ENCODE measurements around the gene TMEM169.
"Not testable (repeated sequence)": the region's sequence is repeated elsewhere in the genome, so short reads cannot be mapped to it uniquely, and the experiment has no call there.

TMEM169 gene

DNA sequence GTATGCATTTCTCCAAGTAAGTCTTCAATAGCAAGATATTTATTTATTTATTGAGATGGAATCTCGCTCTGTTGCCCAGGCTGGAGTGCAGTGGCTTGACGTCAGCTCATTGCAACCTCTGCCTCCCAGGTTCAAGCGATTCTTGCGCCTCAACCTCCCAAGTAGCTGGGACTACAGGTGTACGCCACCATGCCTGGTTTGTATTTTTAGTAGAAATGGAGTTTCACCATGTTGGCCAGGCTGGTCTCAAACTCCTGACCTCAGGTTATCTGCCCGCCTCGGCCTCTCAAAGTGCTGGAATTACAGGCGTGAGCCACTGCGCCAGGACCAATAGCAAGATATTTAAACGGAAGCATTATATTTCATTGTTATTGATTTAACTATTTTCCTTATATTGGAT lies 1.7 kb upstream of the TMEM169 start:
- H3K9me3 ChIP-seq (ENCODE audit: control insufficient read depth, insufficient read depth, low read length); H3K36me3 ChIP-seq (ENCODE audit: insufficient read depth, low read length); H3K9ac ChIP-seq (ENCODE audit: low read depth, low read length): not testable (repeated sequence)
- peaks cover 21% of the 10 kb centered on the region for H3K4me1 ChIP-seq (ENCODE audit: insufficient read depth, low read length)

DNA sequence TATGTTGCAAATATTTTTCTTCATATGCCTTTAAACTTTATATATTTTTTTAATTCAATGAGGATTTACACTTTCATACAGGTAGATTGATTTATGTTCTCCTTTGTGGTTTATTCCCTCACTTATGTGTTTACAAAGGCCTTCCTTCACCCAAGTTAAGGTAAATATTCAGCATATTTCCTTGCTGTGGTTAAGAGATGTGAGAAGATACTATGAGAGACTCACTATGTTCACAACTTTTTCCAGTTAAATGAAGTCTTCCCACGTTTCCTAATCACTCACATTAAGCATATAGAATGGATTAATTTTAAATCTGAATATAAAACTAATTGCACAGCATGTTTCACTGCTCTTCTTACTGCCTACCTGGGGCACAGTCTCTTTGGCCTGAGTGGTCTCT lies 707 bp upstream of the TMEM169 start:
- Histone ChIP-seq H3K9ac (ENCODE audit: low read depth, low read length) (peak overlapping the region; percentile 90), H3K4me1 (ENCODE audit: insufficient read depth, low read length) (peaks cover 21% of the 10 kb centered on the region), H3K9me3 (ENCODE audit: control insufficient read depth, insufficient read depth, low read length) (no peaks in the 10 kb centered on the region), H3K36me3 (ENCODE audit: insufficient read depth, low read length) (no peaks in the 10 kb centered on the region)

DNA sequence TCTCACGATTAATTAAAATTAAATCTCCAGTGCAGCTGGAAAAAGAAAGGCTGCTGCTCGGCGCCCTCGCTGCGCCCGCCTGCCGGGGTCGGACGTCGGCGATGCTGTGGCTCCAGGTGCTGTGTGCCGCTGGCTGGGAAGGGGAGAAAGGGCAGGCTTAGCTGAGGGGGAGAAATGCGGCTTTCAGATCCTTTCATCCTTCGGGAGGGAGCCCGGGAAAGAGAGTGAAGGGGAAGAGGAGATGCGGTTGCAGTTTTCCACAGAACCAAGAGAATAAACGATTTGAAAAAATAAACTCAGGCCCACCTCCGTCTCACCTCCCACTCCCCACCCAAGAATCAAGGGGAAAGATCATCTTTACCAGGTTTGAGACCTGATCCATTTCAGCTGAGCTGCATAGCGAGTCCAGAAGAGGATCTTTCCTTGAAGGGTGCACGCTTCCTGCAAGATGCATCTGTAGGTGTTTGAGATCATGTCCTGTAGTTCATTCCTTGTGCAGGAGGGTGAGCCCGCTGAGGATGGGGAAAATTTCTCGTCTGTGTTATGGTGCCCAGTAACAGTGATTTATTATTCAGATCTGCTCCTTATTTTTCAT lies 495 bp downstream of the TMEM169 start:
- Histone ChIP-seq H3K9ac (ENCODE audit: low read depth, low read length) (peak overlapping the region; percentile 90), H3K36me3 (ENCODE audit: insufficient read depth, low read length) (no peaks in the 10 kb centered on the region), H3K9me3 (ENCODE audit: control insufficient read depth, insufficient read depth, low read length) (no peaks in the 10 kb centered on the region), H3K4me1 (ENCODE audit: insufficient read depth, low read length) (peaks cover 21% of the 10 kb centered on the region)

DNA sequence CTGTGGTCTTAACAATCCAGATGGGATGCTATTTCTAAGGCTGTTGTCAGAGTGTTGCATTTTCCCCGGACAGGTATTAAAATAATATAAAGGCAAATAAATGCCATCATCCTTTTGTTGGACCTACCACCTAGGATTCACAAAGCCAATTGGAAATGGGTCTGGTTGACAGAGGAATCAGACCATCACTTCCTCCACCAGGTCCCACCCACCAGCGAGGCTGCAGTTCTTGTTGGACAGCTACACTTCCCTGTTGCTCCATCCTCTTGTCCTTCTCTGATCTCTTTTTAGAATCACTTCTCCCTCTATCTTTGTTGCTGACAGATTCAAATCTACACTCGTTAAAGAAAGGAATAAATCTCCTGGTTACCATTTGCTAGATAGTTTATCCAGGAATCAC lies 1.1 kb downstream of the TMEM169 start:
- Histone ChIP-seq H3K9me3 (ENCODE audit: control insufficient read depth, insufficient read depth, low read length) (no peaks in the 10 kb centered on the region), H3K9ac (ENCODE audit: low read depth, low read length) (no peak overlapping the region; the same call in 1 of the 2 replicates)

DNA sequence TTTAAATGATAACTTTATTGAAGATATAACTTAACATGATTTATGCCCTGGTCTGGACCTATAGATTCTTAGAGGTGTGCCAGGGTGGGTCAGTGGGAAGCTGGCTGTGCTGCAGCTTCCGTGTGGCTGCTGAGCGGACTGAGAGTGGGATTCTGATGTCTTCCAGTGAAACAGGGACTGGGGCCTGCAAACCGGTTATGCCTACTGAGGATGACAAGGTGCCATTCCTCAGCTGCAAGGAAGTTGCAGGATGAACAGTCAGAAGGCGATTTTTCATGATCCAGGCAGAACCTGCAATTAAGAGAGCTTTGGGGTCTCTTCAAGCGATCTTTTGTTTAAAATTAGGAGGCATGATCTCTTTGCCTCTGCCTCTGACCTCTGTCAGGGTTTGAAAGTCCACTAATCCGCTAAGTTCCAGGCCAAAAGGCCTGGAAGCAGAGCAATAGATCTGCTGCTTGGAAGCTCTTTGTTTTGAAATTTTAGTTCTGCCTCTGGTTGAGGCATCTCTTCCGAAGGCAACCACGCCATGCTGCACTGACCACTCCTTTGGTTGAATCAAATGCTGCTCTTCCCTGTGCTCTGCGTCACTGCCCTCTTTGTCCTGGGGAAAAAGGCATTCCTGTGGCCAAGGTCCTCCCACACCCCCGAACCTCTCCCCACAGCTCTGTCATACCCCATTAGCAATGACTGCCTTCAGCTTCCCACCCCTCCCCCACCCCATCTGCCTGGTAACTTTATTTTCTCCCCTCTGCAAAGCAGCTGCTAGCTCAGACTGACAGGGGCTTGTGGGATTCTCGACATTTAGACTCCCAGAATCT lies 2.0 kb downstream of the TMEM169 start:
- Histone ChIP-seq H3K36me3 (ENCODE audit: insufficient read depth, low read length) (no peaks in the 10 kb centered on the region), H3K9ac (ENCODE audit: low read depth, low read length) (peak overlapping the region; percentile 22), H3K4me1 (ENCODE audit: insufficient read depth, low read length) (peaks cover 21% of the 10 kb centered on the region)

More for the DNA sequence above, 1.1 kb downstream of the TMEM169 start:
- no peaks in the 10 kb centered on the region for H3K36me3 ChIP-seq (ENCODE audit: insufficient read depth, low read length)
- peaks cover 21% of the 10 kb centered on the region for H3K4me1 ChIP-seq (ENCODE audit: insufficient read depth, low read length)

DNA sequence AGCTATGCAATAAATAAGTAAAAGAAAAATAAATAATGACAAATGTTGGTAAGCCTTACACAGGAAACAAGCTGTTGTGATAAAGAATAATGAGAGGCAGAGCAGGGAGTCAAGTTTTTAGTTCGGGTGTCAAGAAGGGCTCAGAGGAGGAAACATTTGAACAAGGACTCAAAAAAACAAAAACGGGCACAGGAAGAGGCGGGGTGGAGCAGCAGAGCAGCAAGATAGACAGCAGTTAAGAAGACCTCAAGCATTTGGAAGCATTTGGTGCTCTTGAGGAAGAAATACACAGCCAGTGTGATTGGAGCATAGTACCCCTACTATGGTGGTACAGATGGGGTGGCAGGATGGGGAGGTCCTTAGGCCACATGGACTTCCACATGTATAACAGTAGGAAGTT lies 2.8 kb downstream of the TMEM169 start:
- Histone ChIP-seq H3K4me1 (ENCODE audit: insufficient read depth, low read length) (peaks cover 21% of the 10 kb centered on the region), H3K9me3 (ENCODE audit: control insufficient read depth, insufficient read depth, low read length) (no peaks in the 10 kb centered on the region), H3K36me3 (ENCODE audit: insufficient read depth, low read length) (no peaks in the 10 kb centered on the region), H3K9ac (ENCODE audit: low read depth, low read length) (no peak overlapping the region)

More for the DNA sequence above, 2.0 kb downstream of the TMEM169 start:
- H3K9me3 ChIP-seq (ENCODE audit: control insufficient read depth, insufficient read depth, low read length) = no peaks in the 10 kb centered on the region

DNA sequence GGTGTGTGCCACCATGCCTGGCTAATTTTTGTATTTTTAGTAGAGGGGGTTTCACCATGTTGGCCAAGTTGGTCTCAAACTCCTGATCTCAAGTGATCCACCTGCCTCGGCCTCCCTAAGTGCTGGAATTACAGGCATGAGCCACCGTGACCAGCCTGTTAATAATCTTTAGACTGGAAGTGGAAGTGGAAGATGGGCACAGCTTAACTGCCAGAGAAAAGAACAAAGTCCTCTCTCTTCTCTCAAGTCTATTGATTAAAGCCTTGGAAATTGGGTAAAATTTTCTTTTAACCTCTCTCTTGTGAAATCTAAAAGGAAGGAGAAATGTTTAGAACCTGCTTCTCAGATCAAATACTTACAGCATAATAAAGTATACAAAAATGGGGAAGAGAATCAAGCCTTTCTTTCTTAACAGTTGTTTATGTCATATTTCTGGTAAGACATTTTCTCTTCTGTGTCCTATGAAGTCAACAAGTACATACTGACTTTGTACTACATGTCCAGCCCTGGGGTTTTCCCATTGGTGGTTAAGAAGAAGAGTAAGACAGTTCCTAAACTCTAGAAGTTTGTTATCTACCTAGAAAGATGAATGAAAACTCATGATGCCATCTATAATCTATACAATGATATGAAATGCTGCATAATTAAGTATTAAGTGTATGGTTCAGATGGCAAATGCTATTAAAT lies 4.6 kb downstream of the TMEM169 start:
- Histone ChIP-seq H3K4me1 (ENCODE audit: insufficient read depth, low read length) (peaks cover 21% of the 10 kb centered on the region), H3K9me3 (ENCODE audit: control insufficient read depth, insufficient read depth, low read length) (no peaks in the 10 kb centered on the region), H3K9ac (ENCODE audit: low read depth, low read length) (no peak overlapping the region), H3K36me3 (ENCODE audit: insufficient read depth, low read length) (no peaks in the 10 kb centered on the region)

DNA sequence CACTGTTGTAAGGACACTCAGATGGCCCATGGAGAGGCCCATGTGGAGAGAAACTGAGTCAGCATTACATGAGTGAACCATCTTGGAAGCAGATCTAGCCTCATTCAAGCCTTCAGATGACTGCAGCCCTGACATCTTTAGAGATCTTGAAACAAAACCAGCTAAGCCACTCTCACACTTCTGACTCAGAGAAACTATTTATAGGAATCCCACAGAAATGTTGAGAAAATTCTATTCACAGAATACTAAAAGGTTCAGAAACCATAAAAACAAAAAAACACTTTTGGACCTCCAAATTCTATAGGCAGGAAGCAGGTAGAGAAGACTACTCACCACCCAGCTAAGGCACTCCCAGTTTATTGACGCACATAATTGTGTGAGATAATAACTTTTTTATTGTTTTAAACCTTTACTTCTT lies 8.7 kb downstream of the TMEM169 start:
- no peaks in the 10 kb centered on the region for H3K36me3 ChIP-seq (ENCODE audit: insufficient read depth, low read length)

DNA sequence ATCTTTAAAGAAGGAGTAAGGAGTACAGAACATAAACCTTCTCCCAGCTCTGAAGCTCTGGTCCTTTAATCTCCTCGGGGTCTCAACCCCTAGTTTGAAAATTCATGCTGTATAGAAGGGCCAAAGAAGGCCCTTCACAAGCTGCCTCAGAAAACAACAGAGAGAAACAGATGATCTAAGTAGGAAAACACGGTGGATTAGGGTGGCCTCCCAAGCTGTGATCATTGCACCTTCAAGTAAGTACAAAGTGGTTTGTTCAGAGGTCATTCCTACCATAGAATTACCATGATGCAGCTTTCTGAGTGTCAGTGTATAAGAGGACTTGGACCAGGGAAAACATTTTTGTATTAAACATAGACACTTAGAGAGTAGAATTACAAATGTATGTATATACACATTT lies 10.9 kb downstream of the TMEM169 start:
- Histone ChIP-seq H3K4me1 (ENCODE audit: insufficient read depth, low read length) (no peaks in the 10 kb centered on the region), H3K9ac (ENCODE audit: low read depth, low read length) (no peak overlapping the region), H3K9me3 (ENCODE audit: control insufficient read depth, insufficient read depth, low read length) (no peaks in the 10 kb centered on the region), H3K36me3 (ENCODE audit: insufficient read depth, low read length) (no peaks in the 10 kb centered on the region)

More for the DNA sequence above, 8.7 kb downstream of the TMEM169 start:
- H3K9ac ChIP-seq (ENCODE audit: low read depth, low read length) = no peak overlapping the region
- no peaks in the 10 kb centered on the region for H3K4me1 ChIP-seq (ENCODE audit: insufficient read depth, low read length)
- no peaks in the 10 kb centered on the region for H3K9me3 ChIP-seq (ENCODE audit: control insufficient read depth, insufficient read depth, low read length)

DNA sequence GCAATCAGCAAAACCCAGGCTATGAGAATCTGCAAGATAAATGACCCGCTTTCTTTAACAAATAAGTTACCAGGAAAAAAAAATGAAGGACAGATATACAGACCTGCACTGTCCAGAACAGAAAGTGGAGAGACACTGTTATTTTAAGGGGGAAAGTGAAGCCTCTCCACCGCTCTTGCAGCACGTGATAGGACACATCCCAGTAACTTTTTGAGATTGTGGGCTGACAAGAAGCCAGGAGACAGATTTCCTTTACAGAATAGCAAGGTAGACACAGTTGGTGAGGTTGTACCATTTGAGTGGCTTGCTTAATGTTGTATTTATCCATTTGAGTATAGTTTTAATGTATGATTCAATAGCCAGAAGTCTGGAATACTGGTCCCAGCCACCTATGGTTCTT lies 13.0 kb downstream of the TMEM169 start:
- Histone ChIP-seq H3K4me1 (ENCODE audit: insufficient read depth, low read length) (no peaks in the 10 kb centered on the region), H3K9me3 (ENCODE audit: control insufficient read depth, insufficient read depth, low read length) (no peaks in the 10 kb centered on the region), H3K36me3 (ENCODE audit: insufficient read depth, low read length) (no peaks in the 10 kb centered on the region), H3K9ac (ENCODE audit: low read depth, low read length) (no peak overlapping the region)

DNA sequence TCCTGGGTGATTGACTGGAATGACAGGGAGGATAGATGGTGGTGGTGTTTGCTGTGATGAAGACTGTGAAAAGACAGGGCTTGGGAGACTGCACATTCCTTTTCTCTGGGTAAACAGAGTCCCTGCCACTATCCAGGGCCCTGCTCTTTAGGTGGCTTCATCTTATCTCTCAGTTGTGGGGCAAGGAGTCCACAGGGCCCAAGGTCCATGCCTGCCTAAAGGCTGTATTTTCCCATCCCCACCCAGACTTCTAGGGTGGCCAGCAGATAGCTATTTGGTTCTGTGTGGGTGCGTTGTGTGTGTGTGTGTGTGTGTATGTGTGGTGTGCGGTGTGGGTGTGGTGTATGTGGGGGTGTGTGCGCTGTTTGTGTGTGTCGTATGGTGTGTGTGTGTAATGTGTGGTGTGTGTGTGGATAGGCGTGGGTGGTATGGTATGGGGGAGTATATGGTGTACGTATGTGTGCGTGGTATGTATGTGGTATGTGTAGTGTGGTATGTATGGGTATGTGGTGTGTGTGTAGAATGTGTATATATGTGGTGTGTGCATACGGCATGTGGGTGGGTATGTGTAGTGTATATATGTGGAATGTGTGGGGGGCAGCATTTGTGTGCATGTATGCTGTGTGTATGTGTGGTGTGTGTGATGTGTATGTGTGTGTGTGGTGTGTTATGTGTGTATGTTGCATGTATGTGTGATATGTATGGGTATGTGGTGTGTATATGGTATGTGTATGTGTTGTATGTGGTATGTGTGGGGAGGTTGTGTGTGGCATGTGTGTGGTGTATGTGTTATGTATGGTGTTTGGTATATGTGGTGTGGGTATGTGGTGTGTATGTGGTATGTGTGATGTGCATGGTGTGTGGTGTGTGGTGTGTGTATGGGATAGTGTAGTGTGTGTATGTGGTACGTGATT lies 17.0 kb downstream of the TMEM169 start:
- no peaks in the 10 kb centered on the region for H3K4me1 ChIP-seq (ENCODE audit: insufficient read depth, low read length)
- H3K9ac ChIP-seq (ENCODE audit: low read depth, low read length) = no peak overlapping the region
- no peaks in the 10 kb centered on the region for H3K9me3 ChIP-seq (ENCODE audit: control insufficient read depth, insufficient read depth, low read length)
- H3K36me3 ChIP-seq (ENCODE audit: insufficient read depth, low read length) = no peaks in the 10 kb centered on the region

DNA sequence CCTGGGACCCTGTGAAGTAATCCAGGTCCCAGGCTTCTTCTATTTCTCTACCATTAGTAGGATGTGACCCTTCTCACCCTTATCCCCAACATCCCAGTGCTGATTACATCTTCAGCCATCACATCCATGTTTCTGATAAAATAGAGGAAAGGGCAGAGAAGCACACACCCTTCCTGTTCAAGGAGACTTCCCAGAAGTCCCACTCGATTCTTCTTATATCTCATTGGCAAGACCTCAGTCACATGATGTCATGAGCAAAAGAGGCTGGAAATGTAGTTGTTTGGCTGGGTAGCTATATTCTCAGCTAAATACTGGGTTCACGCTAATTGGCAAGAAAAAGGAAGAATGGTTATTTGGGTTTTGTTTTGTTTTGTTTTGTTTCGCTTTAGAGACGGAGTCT lies 19.4 kb downstream of the TMEM169 start:
- Histone ChIP-seq H3K4me1 (ENCODE audit: insufficient read depth, low read length) (no peaks in the 10 kb centered on the region), H3K9me3 (ENCODE audit: control insufficient read depth, insufficient read depth, low read length) (no peaks in the 10 kb centered on the region), H3K36me3 (ENCODE audit: insufficient read depth, low read length) (no peaks in the 10 kb centered on the region), H3K9ac (ENCODE audit: low read depth, low read length) (no peak overlapping the region)

DNA sequence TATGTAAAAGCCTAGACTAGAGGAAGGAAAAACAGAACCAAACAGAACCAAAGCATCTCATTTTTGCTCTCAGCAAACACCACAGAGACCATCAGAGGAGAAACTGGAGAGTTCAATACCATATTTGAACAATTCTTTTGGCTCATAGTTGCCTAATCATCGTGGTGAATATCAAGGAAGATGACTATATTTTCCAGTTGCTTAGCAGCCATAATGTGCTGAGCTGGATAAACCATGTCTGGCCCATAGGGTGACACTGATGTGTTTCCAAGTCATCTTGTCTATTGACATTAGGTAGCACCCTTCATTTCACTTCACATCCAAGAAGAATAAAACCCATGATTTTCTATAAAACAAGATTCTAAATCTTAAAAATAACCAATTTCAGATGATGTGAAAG lies 21.5 kb downstream of the TMEM169 start:
- Histone ChIP-seq H3K9ac (ENCODE audit: low read depth, low read length) (no peak overlapping the region), H3K36me3 (ENCODE audit: insufficient read depth, low read length) (no peaks in the 10 kb centered on the region), H3K9me3 (ENCODE audit: control insufficient read depth, insufficient read depth, low read length) (no peaks in the 10 kb centered on the region), H3K4me1 (ENCODE audit: insufficient read depth, low read length) (peaks cover 5% of the 10 kb centered on the region)

DNA sequence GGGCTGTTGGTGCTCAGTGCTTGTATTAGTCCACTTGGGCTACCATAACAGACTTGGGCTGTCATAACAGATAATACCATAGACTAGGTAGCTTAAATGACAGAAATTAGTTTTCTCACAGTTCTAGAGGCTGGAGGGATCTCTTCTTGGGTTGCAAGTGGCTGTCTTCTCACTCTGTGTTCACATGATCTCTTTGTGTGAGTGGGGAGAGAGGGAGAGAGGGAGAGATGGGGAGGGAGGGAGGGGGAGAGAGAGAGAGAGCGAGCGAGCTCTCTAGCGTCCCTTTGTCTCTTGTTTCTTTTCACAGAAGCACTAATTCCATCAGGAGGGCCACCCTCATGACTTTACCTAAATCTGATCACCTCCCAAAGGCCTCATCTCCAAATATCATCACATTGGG lies 23.0 kb downstream of the TMEM169 start:
- peaks cover 9% of the 10 kb centered on the region for H3K4me1 ChIP-seq (ENCODE audit: insufficient read depth, low read length)
- H3K9ac ChIP-seq (ENCODE audit: low read depth, low read length) = no peak overlapping the region
- no peaks in the 10 kb centered on the region for H3K9me3 ChIP-seq (ENCODE audit: control insufficient read depth, insufficient read depth, low read length)
- H3K36me3 ChIP-seq (ENCODE audit: insufficient read depth, low read length) = no peaks in the 10 kb centered on the region
